ENCODE measurements around the gene MICU1. TPM values are rescaled to one million over a fixed set of nuclear protein-coding genes. Genes with fewer than 3 reads are reported as not detected.

MICU1 gene
- total RNA-seq, 4 donors from 2014 or later, result 14.6 to 22.2 (median 20.1) TPM

DNA sequence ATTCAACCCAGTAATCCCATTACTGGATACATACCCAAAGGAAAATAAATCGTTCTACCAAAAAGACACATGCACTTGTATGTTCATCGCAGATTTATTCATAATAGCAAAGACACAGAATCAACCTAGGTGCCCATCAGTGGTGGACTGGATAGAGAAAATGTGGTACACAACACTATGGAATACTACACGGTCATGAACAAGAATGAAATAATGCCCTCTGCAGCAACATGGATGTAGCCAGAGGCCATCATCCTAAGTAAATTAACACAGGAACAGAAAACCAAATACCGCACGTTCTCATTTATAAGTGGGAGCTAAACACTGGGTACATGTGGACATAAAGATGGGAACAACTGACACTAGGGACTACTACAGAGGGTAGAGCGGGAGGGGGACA is 120.4 kb downstream of the MICU1 start:
- intact Hi-C loops (cut with DNase I), result no loop called here
- 94 to 97% methylated on average over 6 of the region's 6 CpGs for WGBS, 2 donors
- H3K27me3 ChIP-seq, result no peaks in the 10 kb centered on the region
- TF ChIP-seq CTCF (IDR thresholded peaks at IDR 0.05), result no peak
- TF ChIP-seq POLR2A (IDR thresholded peaks at IDR 0.05), result no peak
- H3K27ac ChIP-seq, result no peak overlapping the region
- H3K9me3 ChIP-seq, result peaks cover 0 to 6% (median 5%) of the 10 kb centered on the region in 3 donors
- no peak overlapping the region for H3K4me3 ChIP-seq
- H3K36me3 ChIP-seq, result peaks cover 0 to 9% (median 0%) of the 10 kb centered on the region in 3 donors
- DNase-seq, result no peak
- H3K4me1 ChIP-seq, result no peaks in the 10 kb centered on the region

GRCh38 chr10:72503694-72504438 is 122.0 kb downstream of the MICU1 start:
- peaks cover 0 to 6% (median 5%) of the 10 kb centered on the region in 3 donors for H3K9me3 ChIP-seq
- no peaks in the 10 kb centered on the region for H3K27me3 ChIP-seq
- H3K4me3 ChIP-seq, result no peak overlapping the region
- WGBS, 2 donors, result 87 to 92% methylated on average over 3 of the region's 3 CpGs
- H3K36me3 ChIP-seq, result peaks cover 0 to 9% (median 0%) of the 10 kb centered on the region in 3 donors
- no peak for DNase-seq
- no peak overlapping the region for H3K27ac ChIP-seq
- H3K4me1 ChIP-seq, result no peaks in the 10 kb centered on the region
- TF ChIP-seq CTCF (IDR thresholded peaks at IDR 0.05) (no peak), POLR2A (IDR thresholded peaks at IDR 0.05) (no peak)
- intact Hi-C loops (cut with DNase I), result no loop called here

DNA sequence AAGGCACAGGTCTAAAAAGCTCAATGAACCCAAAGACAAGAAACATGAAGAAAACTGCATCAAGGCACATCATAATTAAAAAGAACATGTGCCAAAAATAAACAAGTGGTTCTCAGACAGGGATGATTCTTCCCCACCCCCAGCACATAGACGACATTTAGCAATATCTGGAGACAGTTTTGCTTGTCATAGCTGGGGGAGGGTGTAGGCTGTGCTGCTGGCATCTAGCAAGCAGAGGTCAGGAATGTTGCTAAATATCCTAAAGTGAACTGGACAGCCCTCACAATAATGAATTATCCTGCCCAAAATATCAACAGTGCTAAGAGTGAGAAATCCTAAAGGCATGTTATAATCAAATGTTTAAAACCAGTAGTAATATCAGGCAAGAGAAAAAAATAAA is 122.6 kb downstream of the MICU1 start:
- Histone ChIP-seq H3K27ac (no peak overlapping the region), H3K36me3 (peaks cover 0 to 9% (median 0%) of the 10 kb centered on the region in 3 donors), H3K4me1 (no peaks in the 10 kb centered on the region), H3K9me3 (peaks cover 0 to 6% (median 5%) of the 10 kb centered on the region in 3 donors), H3K27me3 (no peaks in the 10 kb centered on the region), H3K4me3 (no peak overlapping the region)
- intact Hi-C loops (cut with DNase I), result no loop called here
- DNase-seq, result no peak
- WGBS, 2 donors, result 41 to 67% methylated on average over 1 of the region's 1 CpG
- TF ChIP-seq POLR2A (IDR thresholded peaks at IDR 0.05) (no peak), CTCF (IDR thresholded peaks at IDR 0.05) (no peak)

- DNase-seq, result no peak
Observed at GRCh38 chr10:72502581-72502980, 123.3 kb downstream of the MICU1 start.

More at GRCh38 chr10:72502581-72502980, 123.3 kb downstream of the MICU1 start:
- peaks cover 0 to 6% (median 5%) of the 10 kb centered on the region in 3 donors for H3K9me3 ChIP-seq
- 75 to 90% methylated on average over 2 to 3 of the region's 3 CpGs for WGBS, 2 donors
- no peak for TF ChIP-seq POLR2A (IDR thresholded peaks at IDR 0.05)
- TF ChIP-seq CTCF (IDR thresholded peaks at IDR 0.05), result no peak
- H3K27me3 ChIP-seq, result no peaks in the 10 kb centered on the region
- H3K4me1 ChIP-seq, result no peaks in the 10 kb centered on the region
- intact Hi-C loops (cut with DNase I), result no loop called here
- no peak overlapping the region for H3K27ac ChIP-seq
- no peak overlapping the region for H3K4me3 ChIP-seq
- H3K36me3 ChIP-seq, result peaks cover 0 to 9% (median 0%) of the 10 kb centered on the region in 3 donors
